Putamen (tissue), 1 donor: ENCODE data around the gene SELENOS.

Source experiments
- DNase-seq: peaks from one replicate; pipeline ENCODE4 v3.0.0-alpha.2; 2016; ENCODE audit warnings: low spot score

SELENOS gene

DNA sequence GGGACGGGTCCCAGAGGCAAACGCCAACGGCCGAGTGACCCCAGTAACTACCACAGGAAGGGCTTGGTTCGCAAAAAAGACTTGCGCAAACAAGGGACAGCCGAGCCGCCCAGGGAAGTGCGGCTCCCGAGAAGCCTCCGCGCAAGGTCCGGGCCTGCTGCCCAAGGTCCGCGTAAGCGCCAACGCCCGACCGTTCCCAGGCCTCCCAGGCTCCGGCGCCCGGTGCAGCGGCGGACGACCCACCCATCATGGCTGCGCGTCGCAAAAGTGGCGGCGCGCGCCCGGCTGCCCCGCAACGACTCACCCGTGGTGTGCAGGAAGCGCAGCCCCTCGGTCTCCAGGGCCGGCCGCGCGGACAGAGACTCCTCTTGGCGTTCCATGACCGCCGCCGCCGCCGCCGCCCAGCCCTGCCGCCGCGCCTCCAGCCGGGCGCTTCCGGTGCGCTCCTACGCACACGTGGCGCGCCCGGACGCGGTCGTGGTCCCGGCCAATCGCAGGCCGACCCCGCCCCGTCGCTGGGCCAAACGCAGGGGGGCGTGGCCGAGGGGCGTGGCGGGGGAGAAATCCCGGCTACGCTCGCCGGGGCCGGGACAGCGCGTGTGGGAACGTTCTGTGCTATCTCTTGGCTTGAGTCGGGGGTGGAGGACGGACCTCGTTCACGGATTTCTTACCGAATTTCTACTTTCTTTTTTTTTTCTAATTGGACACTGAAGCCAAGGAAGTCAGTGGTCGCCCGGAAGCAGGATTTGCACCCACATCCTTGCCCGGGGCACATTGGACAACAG lies at the start of gene SELENOS:
Gene SELENOS, minus strand, starts transcription at position 448 of the 785 bp plus-strand sequence. Its CDS starts 68 bp downstream, at position 380.
- DNase-seq: peak; percentile 87

DNA sequence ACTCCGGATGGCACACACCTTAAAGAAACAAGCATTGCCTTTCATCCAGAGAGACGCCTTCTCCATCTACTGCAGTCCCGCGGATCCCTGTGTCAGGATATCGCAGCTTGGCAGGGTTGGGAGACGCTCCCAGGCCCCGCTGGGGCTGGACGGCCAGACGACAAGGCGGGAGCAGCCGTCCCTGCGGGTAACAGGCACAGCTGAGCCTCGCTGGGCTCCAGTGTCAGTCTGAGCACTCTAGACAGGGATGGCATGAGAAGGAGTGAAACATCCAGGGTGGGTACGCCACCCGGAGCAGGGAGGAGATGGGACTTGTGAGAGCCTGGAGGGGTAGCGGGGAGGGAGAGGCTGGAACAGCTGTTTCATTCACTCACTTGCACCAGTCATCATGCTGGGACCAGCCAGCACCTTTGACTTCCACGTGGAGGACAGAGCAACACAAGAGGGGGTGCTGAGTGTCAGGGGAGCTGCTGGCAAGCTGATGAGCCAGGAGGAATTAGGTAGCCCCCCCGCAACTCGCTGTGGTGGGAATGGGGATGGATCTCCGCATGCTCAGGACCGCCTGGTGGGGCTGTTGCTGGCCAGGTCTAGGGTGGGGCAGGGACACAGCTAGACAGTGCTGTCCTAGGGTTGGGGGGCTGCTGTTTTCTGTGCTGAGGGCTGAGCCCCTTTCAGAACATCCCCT lies 49.3 kb upstream of the SELENOS start:
- no peak for DNase-seq

DNA sequence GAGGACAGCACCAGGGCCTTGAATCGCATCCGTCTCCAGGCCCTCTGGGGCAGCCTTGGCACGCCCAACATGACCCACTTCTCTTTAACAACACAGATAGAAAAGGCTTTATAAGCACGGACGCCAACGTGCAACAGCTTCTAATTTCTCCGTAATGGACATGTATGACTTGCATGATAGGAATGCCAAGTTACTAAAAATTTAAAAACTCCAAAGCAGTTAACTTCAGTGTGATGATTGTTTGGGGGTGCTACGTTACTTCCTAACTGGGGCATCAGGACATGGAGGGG lies 48.7 kb upstream of the SELENOS start:
- no peak for DNase-seq

DNA sequence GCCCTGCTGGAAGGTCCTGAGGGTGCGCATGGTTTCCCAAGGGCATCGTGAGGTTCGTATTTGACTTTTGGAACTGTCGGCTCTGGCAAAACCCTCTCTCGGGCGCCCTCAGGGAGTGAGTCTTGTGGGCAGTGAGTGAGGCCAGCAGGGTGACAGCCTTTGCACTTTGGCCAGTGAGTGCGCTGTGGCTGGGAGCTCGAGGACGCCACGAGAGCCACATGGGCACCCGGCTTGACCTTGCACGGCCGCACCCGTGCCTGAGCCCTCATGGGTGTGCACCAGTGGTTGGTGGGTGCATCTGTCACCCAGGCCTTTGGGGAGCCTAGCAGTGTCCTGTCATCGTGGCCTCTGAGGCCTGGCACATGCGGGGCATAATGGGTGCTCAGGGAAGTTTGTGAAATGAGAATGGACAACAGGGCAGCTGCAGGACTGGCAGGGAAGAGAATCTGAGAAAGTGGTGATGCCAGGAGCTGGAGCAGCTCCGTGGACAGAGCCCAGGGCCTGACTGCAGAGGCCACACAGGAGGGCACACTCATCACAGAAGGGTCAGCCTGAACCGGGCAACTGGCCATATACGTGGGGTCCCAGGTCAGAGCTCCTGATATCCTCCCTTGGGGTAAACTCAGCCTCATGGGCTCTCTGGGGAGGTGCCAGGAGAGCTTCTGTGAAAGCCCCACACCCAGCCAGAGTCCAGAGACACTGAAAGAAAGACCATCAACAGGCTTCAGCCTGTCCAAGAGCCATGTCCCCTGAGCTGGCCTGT lies 48.2 kb upstream of the SELENOS start:
- no peak for DNase-seq

DNA sequence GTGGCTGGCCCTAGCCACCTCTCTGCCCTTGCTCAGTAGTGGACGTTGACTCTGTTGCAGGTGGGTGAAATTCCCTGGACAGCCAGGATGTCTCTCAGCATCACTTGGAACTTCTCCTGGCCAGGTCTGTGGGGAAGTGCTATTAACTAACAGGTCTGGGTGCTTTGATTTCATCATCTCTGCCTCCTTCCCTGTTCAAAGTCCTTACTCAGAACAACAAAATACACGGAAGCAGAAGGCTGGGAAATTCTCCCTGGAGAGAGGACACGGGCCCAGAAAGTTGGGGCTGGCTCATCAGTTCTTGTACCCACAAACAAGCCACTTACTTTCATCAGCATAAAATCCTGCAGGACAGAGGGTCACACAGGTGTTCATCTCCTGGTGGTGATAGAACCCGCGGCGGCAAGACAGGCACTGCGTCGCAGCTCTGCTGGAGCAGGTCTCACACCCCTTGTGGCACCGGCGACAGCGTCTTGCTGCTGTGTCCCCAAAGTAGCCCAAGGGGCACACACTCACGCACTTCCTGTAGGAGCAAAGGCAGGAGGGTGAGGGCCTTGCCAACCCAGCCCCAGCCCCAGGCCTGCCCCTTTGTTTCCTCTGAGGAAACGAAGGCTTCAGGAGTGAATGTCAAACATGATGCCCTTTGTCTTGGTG lies 47.4 kb upstream of the SELENOS start:
- no peak for DNase-seq

DNA sequence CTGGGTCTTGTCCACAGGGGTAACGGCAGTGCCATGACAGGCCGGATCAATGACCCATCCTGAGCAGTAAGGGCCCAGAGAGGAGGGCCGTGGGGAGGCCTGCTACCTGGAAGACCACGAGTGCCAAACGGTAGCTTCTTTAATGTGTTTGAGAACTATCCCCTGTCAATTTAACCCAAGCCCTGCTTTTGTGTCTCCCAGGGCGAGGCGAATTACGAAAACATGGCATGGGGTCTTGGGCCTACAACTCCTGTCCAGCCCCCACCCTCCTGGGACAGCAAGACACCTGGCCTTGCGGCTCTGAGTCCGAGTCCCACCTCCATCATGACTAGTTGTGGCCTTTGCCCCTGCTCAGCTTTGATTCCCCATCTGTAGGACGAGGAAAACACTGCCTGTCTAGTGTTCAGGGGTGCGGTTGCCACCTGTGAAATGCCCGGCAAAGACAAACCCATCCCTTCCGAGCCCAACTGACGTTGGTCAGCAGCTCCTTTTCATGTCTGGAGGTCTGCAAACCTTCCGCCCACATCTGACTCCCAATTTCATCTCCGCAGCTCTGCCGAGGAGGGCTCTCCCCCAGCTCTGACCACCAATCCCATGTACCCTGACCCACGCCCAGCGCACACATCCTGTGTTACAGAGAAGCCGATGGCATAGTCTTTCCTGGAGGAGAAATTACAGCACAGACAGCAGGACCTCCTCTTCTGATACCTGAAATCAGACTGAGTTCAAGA lies 46.7 kb upstream of the SELENOS start:
- no peak for DNase-seq

GRCh38 chr15:101322854-101323477 lies 45.7 kb upstream of the SELENOS start:
- no peak for DNase-seq

DNA sequence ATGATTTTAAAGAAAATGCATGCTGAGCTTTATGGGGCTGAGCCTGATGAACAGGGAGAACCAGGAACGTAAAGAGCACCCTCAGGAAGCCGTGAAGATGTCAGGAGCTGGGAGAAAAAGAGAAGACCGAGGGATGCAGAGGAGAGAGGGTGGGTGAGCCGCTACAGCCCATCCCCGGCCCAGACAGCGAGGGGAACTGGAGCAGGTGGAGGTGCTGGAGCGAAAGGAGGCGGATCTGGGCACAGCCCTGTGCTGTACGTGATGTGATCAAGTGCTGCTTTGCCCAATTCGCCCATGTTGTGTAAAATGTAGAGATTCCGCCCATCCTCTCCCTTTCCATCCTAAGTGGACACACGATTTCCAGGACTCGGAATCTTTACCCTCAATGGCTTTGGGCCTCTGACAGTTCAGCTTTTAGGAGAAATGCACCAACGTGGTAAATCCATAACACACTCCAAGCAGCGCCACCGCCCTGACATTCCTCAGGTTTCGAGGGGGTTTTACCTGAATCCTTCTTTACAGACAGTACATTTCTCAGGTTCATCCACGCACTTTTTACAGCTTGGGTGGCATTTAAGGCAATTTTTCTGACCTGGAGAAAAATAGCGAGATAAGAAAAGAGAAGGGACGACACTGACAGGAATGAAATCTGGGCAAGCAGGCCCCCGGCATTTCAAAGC lies 44.9 kb upstream of the SELENOS start:
- DNase-seq: no peak

- peak; percentile 42 for DNase-seq
These were observed 43.3 kb upstream of the SELENOS start for GRCh38 chr15:101320501-101321052.

DNA sequence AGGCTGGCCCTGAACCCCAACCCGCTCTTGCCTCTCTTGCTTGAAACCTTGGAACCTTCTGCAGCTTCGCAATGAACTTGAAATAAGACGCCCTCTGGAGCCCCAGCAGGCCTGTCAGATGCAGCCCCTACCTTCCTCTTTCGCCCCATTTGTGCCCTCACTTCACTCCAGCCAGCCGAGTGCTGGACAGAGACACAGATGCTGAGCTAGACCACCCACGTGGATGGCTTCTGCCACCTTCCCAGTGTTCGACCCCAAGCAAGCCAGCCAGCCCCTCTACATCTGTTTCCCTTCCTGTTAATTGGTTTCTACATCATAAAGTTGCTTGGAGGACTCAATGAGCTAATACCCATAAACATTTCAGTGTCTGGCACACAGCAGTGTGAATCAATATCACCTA lies 41.6 kb upstream of the SELENOS start:
- no peak for DNase-seq

DNA sequence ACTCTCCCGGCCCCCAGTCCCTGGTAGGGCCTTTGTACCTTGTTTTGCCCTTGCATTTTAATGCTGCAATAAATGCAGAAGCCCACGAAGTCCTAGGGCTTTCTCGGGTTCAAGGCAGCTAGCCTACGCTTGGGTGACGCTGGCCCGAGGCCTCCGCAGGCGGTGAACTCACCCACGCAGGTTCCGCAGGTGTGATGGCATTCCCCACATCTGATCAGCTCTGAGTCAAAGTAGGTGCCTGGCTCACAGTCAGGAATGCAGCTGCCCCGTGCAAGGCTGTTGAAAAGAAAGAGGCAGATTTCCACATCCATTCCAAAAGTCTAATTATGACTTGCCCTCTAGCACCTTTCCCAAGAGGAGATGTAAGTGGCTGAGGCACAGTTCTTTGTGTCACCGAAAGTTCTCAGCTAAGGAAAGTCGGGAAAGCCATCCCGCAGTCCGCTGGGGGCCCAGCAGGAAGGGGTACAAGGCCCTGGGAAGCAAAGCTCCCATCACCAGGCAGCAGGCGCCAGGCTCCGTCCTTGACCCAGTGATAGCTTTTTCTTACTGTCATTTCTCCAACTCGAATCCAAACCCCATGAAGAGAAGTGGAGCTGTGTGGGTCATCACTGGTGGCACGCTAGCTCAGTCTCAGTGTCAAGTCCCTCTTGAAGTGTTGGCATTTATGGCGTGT lies 41.0 kb upstream of the SELENOS start:
- peak; percentile 57 for DNase-seq

- no peak for DNase-seq
These were observed 40.1 kb upstream of the SELENOS start for GRCh38 chr15:101317336-101317872.

DNA sequence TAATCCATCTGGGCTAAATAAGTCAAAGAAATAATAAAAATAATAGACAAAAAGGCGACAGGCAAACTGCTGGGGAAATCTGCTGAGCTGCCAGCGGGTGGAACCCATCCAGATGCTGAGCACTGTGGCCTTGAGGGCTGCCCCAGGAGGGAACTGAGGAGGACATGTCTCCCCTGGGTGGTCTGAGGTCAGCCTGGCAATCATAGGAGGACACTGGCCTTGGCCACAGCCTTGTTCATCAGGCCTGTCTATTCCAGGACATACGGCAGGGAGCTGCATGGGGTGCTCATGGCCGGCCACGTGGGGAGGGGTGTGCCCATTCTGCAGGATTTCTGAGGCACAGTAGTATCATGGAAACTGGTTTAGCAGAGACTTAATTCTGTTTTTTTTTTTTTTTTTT lies 39.2 kb upstream of the SELENOS start:
- no peak for DNase-seq

DNA sequence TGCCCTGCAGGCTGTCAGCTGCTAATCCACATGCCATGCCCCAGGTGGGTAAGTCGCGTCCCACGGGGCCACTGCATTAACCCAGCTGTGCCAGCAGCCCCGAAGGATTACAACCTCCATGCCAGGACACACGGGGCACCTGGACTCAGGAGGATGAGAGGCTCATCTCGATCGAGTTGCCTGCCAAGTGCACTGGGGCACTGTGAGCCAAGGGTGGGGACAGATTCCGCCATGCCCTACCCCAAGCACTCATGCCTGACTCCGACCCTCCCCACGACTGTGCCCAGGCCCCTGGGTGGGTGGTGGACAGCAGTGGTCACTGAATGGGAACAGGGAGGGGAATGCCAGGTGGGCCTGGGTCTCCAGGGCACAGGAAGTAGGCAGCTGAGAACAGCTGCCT lies 38.5 kb upstream of the SELENOS start:
- DNase-seq: no peak

- no peak for DNase-seq
These were observed 37.2 kb upstream of the SELENOS start for GRCh38 chr15:101314336-101315125.

DNA sequence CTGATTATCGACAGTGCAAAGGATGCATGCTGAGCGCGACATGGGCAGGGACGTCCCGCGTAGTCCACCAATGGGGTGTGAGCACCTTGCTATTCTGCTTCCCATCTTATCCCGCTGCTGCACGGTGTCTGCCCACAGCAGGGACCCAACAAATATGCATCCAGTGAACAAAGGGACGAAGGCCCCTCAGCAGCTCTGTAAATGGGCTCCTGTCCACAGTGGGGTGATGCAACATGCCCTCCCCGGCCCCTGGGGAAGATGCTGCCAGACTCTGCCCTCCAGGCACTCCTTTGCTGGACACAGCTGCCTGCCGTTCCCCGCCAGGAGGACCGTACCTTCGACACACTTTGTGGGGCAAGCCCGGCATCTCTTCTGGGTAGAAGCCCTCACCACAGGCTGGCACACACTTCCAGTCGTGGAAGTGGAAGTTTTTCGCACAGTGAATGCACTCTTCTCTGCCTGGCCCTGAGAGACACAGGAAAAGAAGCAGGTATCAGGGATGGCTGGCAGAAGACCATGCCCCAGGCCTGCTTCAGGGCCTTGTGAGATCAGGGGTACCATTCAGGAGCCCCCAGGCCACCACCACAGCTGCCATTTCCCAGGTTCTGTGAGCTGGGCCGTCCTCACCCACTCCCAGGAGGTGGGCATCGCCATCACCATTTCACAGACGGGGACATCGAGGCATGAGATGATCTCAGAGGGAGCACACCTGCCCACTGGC lies 35.9 kb upstream of the SELENOS start:
- DNase-seq: no peak

DNA sequence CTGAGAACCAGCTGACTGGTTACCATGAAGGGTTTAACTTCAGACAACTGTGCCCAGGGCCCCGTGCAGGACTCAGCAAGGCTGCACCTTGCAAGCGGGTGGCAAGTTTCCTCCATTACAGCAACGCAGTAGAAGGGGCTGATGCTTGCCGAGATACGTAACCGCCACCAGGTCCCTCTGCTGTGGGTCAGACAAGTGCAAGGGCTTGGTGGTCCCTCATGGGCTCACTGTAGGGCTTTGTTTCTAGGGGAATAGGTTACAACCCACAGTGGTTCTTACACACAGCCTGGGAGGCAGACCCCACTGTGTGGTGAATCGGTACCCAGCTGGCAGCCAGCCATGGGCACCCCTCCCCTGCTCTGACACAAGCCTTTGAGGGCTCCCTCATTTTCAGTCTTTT lies 33.2 kb upstream of the SELENOS start:
- no peak for DNase-seq

DNA sequence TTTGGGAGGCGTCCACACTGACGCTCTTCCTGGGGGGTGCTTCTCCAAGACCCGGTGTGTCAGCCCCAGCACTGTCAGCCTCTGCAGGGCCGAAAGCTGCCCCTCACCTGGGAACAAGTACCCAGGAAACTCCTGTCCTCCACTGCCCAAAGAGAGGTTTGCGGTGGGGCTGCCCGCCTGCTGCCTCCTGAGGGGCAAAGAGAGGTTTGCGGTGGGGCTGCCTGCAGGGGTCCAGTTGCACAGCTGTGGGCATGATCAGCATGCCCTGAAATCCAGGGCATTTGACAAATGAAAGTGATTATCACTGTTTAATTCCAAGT lies 32.8 kb upstream of the SELENOS start:
- no peak for DNase-seq
